Central memory CD8-positive, alpha-beta T cell (primary cell): ENCODE results near the gene POU6F2.
"Not testable (repeated sequence)": the region's sequence is repeated elsewhere in the genome, so short reads cannot be mapped to it uniquely, and the experiment has no call there.

Source experiments
- ATAC-seq: fragments of 150-1000 bp; cut with Tn5 transposase; replicated peaks from 2 replicates; pipeline ENCODE4 v1.10.0; 2022; ENCODE audit warnings: mild to moderate bottlenecking, moderate FRiP score, moderate number of reproducible peaks; ENCODE audit not compliant: poor library complexity, severe bottlenecking; ENCODE audit errors: extremely low read depth
- DNase-seq, 2 donors: peaks; one replicate each; pipeline ENCODE4 v3.0.0; 2021; ENCODE audit warnings: low spot score in 2 of 2
- H3K27ac Mint-ChIP-seq: one replicate; pipeline ENCODE4 v1.8.0; 2022; ENCODE audit warnings: low read depth, mild to moderate bottlenecking, moderate library complexity, mixed read lengths
- H3K27me3 Mint-ChIP-seq: one replicate; pipeline ENCODE4 v1.8.0; 2022; ENCODE audit warnings: mixed read lengths
- H3K36me3 Mint-ChIP-seq: one replicate; pipeline ENCODE4 v1.8.0; 2022; ENCODE audit warnings: mild to moderate bottlenecking, moderate library complexity, mixed read lengths; ENCODE audit not compliant: insufficient read depth
- H3K4me1 Mint-ChIP-seq: one replicate; pipeline ENCODE4 v1.8.0; 2022; ENCODE audit warnings: mixed read lengths
- H3K4me3 Mint-ChIP-seq: one replicate; pipeline ENCODE4 v1.8.0; 2022; ENCODE audit warnings: mild to moderate bottlenecking, moderate library complexity, mixed read lengths
- H3K9me3 Mint-ChIP-seq: one replicate; pipeline ENCODE4 v1.8.0; 2022; ENCODE audit warnings: mixed read lengths

Gene POU6F2

GRCh38 chr7:39194388-39194787, 216.7 kb downstream of the POU6F2 start:
- not testable (repeated sequence) for H3K4me1 Mint-ChIP-seq, DNase-seq, H3K27me3 Mint-ChIP-seq, H3K36me3 Mint-ChIP-seq, H3K4me3 Mint-ChIP-seq, H3K9me3 Mint-ChIP-seq, ATAC-seq, H3K27ac Mint-ChIP-seq

DNA sequence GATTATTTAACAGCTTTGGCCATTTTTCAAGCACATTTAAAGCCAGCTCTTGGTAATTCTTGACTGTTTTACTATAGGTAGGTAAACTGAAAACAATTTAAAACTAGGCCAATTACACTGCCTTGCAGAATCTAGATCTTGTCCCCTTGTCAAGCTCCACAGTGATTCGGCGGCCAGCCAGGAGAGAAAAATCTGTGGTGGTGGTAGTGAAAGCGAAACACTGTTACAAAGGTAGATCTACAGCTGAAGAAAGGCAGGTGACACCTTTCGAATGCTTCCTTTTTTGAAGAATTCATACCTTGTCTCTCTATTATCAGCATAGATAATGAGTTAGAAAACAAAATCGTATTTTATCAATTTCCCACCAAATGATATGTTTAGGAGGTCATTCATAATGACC, 218.3 kb downstream of the POU6F2 start:
- Mint-ChIP-seq H3K9me3 (no peaks in the 10 kb centered on the region), H3K27me3 (no peaks in the 10 kb centered on the region), H3K4me3 (no peak overlapping the region), H3K4me1 (no peaks in the 10 kb centered on the region), H3K36me3 (no peaks in the 10 kb centered on the region), H3K27ac (no peak overlapping the region)
- DNase-seq (no peak), ATAC-seq (no peak)

DNA sequence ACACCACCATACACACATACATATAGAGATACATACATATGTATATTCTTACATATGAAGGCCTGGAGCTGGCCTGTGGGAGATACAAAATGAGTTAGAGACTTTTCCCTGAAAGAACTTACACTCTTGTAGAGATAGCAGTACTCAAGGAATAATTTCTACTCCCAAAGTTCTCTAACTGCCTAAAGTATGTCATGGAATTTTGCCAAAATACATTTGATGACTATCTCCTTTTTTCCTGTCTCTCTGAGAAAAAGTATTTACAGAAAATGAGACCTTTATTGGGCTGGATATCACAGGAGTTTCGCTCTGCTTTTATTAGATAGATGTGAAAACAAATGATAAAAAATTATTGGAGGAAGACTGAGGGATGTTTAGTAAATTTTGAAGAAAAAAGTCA, 220.1 kb downstream of the POU6F2 start:
- Mint-ChIP-seq H3K9me3 (no peaks in the 10 kb centered on the region), H3K27me3 (no peaks in the 10 kb centered on the region), H3K4me3 (no peak overlapping the region), H3K27ac (no peak overlapping the region), H3K36me3 (no peaks in the 10 kb centered on the region), H3K4me1 (no peaks in the 10 kb centered on the region)
- ATAC-seq (no peak), DNase-seq (no peak)

GRCh38 chr7:39198556-39198955, 220.8 kb downstream of the POU6F2 start:
- DNase-seq: no peak
- no peaks in the 10 kb centered on the region for H3K9me3 Mint-ChIP-seq
- no peaks in the 10 kb centered on the region for H3K36me3 Mint-ChIP-seq
- no peak overlapping the region for H3K4me3 Mint-ChIP-seq
- ATAC-seq: no peak
- H3K27ac Mint-ChIP-seq: no peak overlapping the region
- H3K4me1 Mint-ChIP-seq: no peaks in the 10 kb centered on the region
- H3K27me3 Mint-ChIP-seq: no peaks in the 10 kb centered on the region

- no peaks in the 10 kb centered on the region for H3K4me1 Mint-ChIP-seq
- ATAC-seq: no peak
- H3K27ac Mint-ChIP-seq: no peak overlapping the region
- H3K27me3 Mint-ChIP-seq: no peaks in the 10 kb centered on the region
- no peak for DNase-seq
- no peak overlapping the region for H3K4me3 Mint-ChIP-seq
- no peaks in the 10 kb centered on the region for H3K36me3 Mint-ChIP-seq
- no peaks in the 10 kb centered on the region for H3K9me3 Mint-ChIP-seq
Measured at GRCh38 chr7:39199006-39199405, 221.3 kb downstream of the POU6F2 start.

- no peaks in the 10 kb centered on the region for H3K4me1 Mint-ChIP-seq
- ATAC-seq: no peak
- H3K4me3 Mint-ChIP-seq: no peak overlapping the region
- H3K36me3 Mint-ChIP-seq: no peaks in the 10 kb centered on the region
- DNase-seq: no peak
- no peak overlapping the region for H3K27ac Mint-ChIP-seq
- no peaks in the 10 kb centered on the region for H3K27me3 Mint-ChIP-seq
- H3K9me3 Mint-ChIP-seq: no peaks in the 10 kb centered on the region
Measured at GRCh38 chr7:39199951-39200350, 222.2 kb downstream of the POU6F2 start.

- Mint-ChIP-seq H3K27ac (no peak overlapping the region), H3K4me3 (no peak overlapping the region), H3K4me1 (no peaks in the 10 kb centered on the region), H3K27me3 (no peaks in the 10 kb centered on the region), H3K9me3 (no peaks in the 10 kb centered on the region), H3K36me3 (no peaks in the 10 kb centered on the region)
- DNase-seq (no peak), ATAC-seq (no peak)
Measured at GRCh38 chr7:39202041-39202440, 224.3 kb downstream of the POU6F2 start.

- Mint-ChIP-seq H3K4me3 (no peak overlapping the region), H3K27me3 (peaks cover under 1% of the 10 kb centered on the region), H3K27ac (no peak overlapping the region), H3K36me3 (no peaks in the 10 kb centered on the region), H3K4me1 (no peaks in the 10 kb centered on the region), H3K9me3 (no peaks in the 10 kb centered on the region)
- DNase-seq (no peak), ATAC-seq (no peak)
Measured at GRCh38 chr7:39210362-39210761, 232.7 kb downstream of the POU6F2 start.

GRCh38 chr7:39211581-39211980, 233.9 kb downstream of the POU6F2 start:
- Mint-ChIP-seq H3K9me3 (no peaks in the 10 kb centered on the region), H3K27ac (no peak overlapping the region), H3K27me3 (peaks cover 13% of the 10 kb centered on the region), H3K36me3 (no peaks in the 10 kb centered on the region), H3K4me3 (no peak overlapping the region), H3K4me1 (no peaks in the 10 kb centered on the region)
- DNase-seq (no peak), ATAC-seq (no peak)

DNA sequence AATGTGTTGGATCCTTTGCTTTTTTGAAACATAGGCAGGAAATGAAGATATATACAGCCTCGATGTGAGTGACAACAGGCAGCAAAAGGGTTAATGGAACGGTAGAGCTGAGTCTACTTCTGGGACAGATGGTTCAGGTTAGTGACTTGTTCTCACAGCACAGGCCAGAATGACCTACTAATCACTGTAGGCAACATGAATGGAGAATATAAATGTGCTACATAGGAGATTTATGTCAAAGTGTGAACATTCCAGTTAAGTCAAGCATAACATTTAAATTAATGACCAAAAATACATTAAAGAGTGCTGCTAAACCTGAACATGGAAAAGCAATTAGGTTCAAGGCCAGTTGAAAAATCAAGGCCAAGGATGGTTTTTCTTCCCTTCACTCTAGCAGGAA, 235.2 kb downstream of the POU6F2 start:
- no peak overlapping the region for H3K4me3 Mint-ChIP-seq
- DNase-seq (no peak), ATAC-seq (no peak)
- H3K27ac Mint-ChIP-seq: no peak overlapping the region
- H3K27me3 Mint-ChIP-seq: peaks cover 13% of the 10 kb centered on the region
- H3K9me3 Mint-ChIP-seq: no peaks in the 10 kb centered on the region
- H3K4me1 Mint-ChIP-seq: no peaks in the 10 kb centered on the region
- H3K36me3 Mint-ChIP-seq: no peaks in the 10 kb centered on the region

- Mint-ChIP-seq H3K4me3 (no peak overlapping the region), H3K9me3 (no peaks in the 10 kb centered on the region), H3K27me3 (peaks cover 13% of the 10 kb centered on the region), H3K4me1 (no peaks in the 10 kb centered on the region), H3K36me3 (no peaks in the 10 kb centered on the region), H3K27ac (no peak overlapping the region)
- DNase-seq: no peak
- no peak for ATAC-seq
Measured at GRCh38 chr7:39217783-39218182, 240.1 kb downstream of the POU6F2 start.

DNA sequence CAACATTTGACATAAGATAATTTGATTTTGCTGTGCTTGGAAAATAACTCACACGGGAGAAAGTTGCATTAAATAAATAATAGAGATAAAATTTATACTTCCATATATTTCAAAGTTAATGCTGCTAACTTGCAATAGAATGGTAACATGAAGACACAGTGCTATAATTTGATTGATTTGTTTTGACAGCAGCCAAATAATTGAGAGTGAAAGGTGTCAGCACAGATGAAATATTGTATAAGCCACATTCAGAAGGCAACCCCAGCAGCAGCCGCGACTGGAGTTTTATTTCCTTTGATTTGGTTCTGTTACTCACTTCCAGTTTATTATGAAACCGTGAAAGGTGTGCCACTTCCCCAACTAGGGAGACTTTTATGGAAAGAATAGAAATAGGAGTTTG, 242.2 kb downstream of the POU6F2 start:
- Mint-ChIP-seq H3K4me3 (no peak overlapping the region), H3K27ac (no peak overlapping the region), H3K27me3 (peaks cover 13% of the 10 kb centered on the region), H3K36me3 (no peaks in the 10 kb centered on the region), H3K4me1 (no peaks in the 10 kb centered on the region), H3K9me3 (no peaks in the 10 kb centered on the region)
- no peak for ATAC-seq
- no peak for DNase-seq

- DNase-seq (no peak), ATAC-seq (no peak)
Measured at GRCh38 chr7:39221901-39222300, 244.2 kb downstream of the POU6F2 start.

DNA sequence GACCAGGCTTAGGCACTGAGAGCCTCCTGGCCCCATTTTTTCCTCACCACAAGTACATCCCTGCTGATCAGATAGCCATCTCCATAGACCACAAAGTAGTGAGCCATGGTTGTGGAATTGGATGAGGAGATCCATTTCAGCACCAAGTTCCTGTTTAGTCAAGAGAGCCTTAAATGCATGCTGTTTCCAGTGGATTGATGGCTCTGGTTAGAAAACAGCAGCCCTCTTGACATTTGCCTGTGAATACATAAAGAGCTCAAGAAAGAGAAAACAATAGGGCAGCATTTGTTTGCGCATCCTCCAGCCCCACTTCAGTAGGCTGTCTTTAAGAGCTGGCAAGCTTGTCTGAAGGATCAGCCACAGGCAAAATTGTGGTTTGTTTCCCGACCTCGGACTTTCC, 251.2 kb downstream of the POU6F2 start:
- DNase-seq (no peak), ATAC-seq (no peak)
- no peak overlapping the region for H3K27ac Mint-ChIP-seq
- H3K9me3 Mint-ChIP-seq: no peaks in the 10 kb centered on the region
- no peaks in the 10 kb centered on the region for H3K4me1 Mint-ChIP-seq
- no peak overlapping the region for H3K4me3 Mint-ChIP-seq
- no peaks in the 10 kb centered on the region for H3K27me3 Mint-ChIP-seq
- H3K36me3 Mint-ChIP-seq: no peaks in the 10 kb centered on the region

More at GRCh38 chr7:39221901-39222300, 244.2 kb downstream of the POU6F2 start:
- no peaks in the 10 kb centered on the region for H3K36me3 Mint-ChIP-seq
- H3K27ac Mint-ChIP-seq: no peak overlapping the region
- H3K4me3 Mint-ChIP-seq: no peak overlapping the region
- no peaks in the 10 kb centered on the region for H3K9me3 Mint-ChIP-seq
- H3K27me3 Mint-ChIP-seq: no peaks in the 10 kb centered on the region
- no peaks in the 10 kb centered on the region for H3K4me1 Mint-ChIP-seq
